ENCODE results near the gene ZBTB21.

ZBTB21 gene

GRCh38 chr21:41985662-41986416 lies 24.3 kb downstream of the ZBTB21 start:
- H3K36me3 ChIP-seq (ENCODE audit: insufficient read depth, low read length), result peaks cover 1% of the 10 kb centered on the region
- H3K9ac ChIP-seq (ENCODE audit: low read length), result no peak overlapping the region
- H3K27ac ChIP-seq (ENCODE audit: low read depth, low read length), result no peak overlapping the region
- H3K4me3 ChIP-seq (ENCODE audit: low read depth in 1 of 2, low read length in 2 of 2), result no peak overlapping the region
- no peaks in the 10 kb centered on the region for H3K4me1 ChIP-seq (ENCODE audit: insufficient read depth, low read length)
- H3K27me3 ChIP-seq (ENCODE audit: control insufficient read depth in 1 of 2, insufficient read depth in 2 of 2, low read length in 2 of 2), result no peaks in the 10 kb centered on the region
- H3K9me3 ChIP-seq (ENCODE audit: low read length), result no peaks in the 10 kb centered on the region

- peaks cover 3% of the 10 kb centered on the region for H3K9me3 ChIP-seq (ENCODE audit: low read length)
- no peaks in the 10 kb centered on the region for H3K27me3 ChIP-seq (ENCODE audit: control insufficient read depth in 1 of 2, insufficient read depth in 2 of 2, low read length in 2 of 2)
- H3K9ac ChIP-seq (ENCODE audit: low read length), result no peak overlapping the region
- H3K36me3 ChIP-seq (ENCODE audit: insufficient read depth, low read length), result no peaks in the 10 kb centered on the region
- no peak overlapping the region for H3K27ac ChIP-seq (ENCODE audit: low read depth, low read length)
- no peak overlapping the region for H3K4me3 ChIP-seq (ENCODE audit: low read depth in 1 of 2, low read length in 2 of 2)
- no peaks in the 10 kb centered on the region for H3K4me1 ChIP-seq (ENCODE audit: insufficient read depth, low read length)
Observed at GRCh38 chr21:41983229-41983628, 26.9 kb downstream of the ZBTB21 start.

DNA sequence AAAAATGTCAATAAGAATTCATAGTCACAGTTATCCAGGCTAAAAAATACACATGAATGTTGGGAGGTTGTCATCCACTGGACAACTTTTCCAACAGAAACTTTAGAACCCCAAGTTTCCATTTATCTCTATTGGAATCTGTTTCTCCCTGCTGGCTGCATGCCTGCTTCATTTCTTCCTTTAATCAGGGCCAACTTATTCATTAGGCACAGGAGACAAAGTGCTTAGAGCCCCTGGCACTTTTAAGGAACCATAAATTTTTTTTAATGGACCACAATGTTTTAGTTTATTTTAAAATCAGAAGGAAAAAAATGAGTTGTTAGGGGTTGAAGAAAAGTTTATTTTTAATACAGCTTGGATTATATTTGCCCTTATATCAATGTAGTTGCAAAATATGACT lies 29.6 kb downstream of the ZBTB21 start:
- Histone ChIP-seq H3K4me3 (ENCODE audit: low read depth in 1 of 2, low read length in 2 of 2) (no peak overlapping the region), H3K27ac (ENCODE audit: low read depth, low read length) (no peak overlapping the region), H3K4me1 (ENCODE audit: insufficient read depth, low read length) (no peaks in the 10 kb centered on the region), H3K9me3 (ENCODE audit: low read length) (peaks cover 3% of the 10 kb centered on the region), H3K9ac (ENCODE audit: low read length) (no peak overlapping the region), H3K27me3 (ENCODE audit: control insufficient read depth in 1 of 2, insufficient read depth in 2 of 2, low read length in 2 of 2) (no peaks in the 10 kb centered on the region), H3K36me3 (ENCODE audit: insufficient read depth, low read length) (no peaks in the 10 kb centered on the region)

DNA sequence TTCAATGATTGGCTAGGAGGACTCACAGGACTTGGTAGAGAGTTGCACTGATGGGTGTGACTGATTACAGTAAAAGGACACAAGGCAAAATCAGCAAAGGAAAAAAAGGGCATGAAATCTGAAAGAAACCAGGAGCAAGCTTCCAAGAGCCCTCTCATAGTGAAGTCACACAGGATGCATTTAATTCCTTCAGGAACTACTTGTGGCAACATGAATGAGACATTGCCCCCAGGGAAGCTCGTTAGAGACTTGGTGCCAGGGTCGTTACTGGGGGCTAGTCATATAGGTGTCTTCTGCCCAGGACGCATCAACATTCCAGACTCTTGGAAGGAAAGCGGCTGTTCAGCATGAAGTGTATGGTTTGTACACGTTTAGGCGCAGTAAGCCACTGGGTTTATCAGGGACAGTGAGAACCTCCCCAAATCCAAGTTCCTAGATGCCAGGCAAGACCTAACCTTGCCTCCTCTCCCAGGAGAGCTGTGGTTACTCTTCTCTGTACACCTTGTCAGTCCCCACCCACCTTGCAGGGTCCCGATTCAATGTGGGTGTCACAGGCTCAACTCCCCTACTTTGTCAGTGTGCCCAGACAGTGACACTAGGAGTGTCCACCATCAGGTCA lies 30.3 kb downstream of the ZBTB21 start:
- Histone ChIP-seq H3K4me3 (ENCODE audit: low read depth in 1 of 2, low read length in 2 of 2) (no peak overlapping the region), H3K27me3 (ENCODE audit: control insufficient read depth in 1 of 2, insufficient read depth in 2 of 2, low read length in 2 of 2) (no peaks in the 10 kb centered on the region), H3K36me3 (ENCODE audit: insufficient read depth, low read length) (no peaks in the 10 kb centered on the region), H3K4me1 (ENCODE audit: insufficient read depth, low read length) (no peaks in the 10 kb centered on the region), H3K9me3 (ENCODE audit: low read length) (peaks cover 3% of the 10 kb centered on the region), H3K9ac (ENCODE audit: low read length) (no peak overlapping the region), H3K27ac (ENCODE audit: low read depth, low read length) (no peak overlapping the region)

DNA sequence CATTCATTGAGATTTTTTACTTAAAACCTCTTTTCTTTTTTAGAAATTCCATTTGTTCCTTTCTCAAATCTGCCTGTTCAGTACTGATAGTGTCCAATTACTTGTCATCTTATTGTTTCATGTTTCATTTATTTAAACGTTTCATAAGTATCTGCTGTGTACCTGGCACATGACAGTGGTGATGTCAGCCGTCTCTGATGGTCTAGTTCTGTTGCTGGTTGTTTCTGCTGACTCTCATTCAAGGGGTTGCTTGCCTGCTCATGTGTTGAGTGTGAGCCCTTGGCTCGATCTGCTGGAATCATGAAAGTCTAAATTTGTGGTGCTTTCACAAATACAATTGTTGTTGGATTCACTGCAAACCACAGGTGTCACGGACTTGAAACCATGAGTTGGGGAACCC lies 30.8 kb downstream of the ZBTB21 start:
- Histone ChIP-seq H3K4me1 (ENCODE audit: insufficient read depth, low read length) (no peaks in the 10 kb centered on the region), H3K9ac (ENCODE audit: low read length) (no peak overlapping the region), H3K4me3 (ENCODE audit: low read depth in 1 of 2, low read length in 2 of 2) (no peak overlapping the region), H3K27ac (ENCODE audit: low read depth, low read length) (no peak overlapping the region), H3K36me3 (ENCODE audit: insufficient read depth, low read length) (no peaks in the 10 kb centered on the region), H3K27me3 (ENCODE audit: control insufficient read depth in 1 of 2, insufficient read depth in 2 of 2, low read length in 2 of 2) (no peaks in the 10 kb centered on the region), H3K9me3 (ENCODE audit: low read length) (peaks cover 3% of the 10 kb centered on the region)

DNA sequence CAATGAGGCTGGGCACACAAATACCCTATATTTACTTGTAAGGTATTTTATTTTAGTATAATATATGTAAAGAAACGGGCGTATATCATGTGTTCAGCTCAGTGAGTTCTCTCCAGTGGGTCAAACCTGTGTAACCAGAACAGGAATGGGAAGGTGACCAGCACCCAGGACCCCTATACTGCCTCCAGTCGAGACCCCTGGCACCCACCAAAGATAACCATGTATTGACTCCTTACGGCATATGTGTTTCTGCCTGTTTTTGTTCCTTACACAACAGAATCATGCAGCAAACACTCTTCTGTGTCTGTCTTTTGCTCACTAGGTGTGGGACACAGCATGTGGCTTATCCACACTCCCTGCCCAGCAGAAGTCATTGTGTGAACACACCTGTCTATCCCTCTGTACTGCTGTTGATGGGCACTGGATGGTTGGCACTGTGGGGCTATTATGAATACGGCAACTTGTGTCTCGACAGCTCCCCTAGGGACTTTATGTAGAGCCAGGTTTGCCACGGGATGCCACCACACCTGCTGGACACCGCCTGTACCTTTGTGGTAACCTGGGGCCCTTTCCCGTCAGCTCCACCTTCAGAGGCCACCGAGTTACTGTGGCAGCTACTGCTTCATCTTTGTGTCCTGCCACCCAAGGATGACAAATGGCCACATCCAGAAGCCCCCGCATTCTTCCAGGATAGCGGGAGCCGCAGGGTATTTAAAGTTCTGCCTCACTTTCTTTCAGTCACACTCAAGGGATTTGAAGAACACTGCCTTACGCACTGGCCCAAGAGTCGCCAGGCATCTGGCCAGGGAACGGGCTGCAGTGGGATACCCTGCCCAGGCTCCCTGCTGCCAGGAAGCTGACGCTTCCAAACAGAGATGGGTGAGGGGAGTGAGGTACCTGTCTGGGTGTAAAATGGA lies 32.9 kb downstream of the ZBTB21 start:
- peaks cover 3% of the 10 kb centered on the region for H3K9me3 ChIP-seq (ENCODE audit: low read length)
- no peak overlapping the region for H3K9ac ChIP-seq (ENCODE audit: low read length)
- H3K4me3 ChIP-seq (ENCODE audit: low read depth in 1 of 2, low read length in 2 of 2), result no peak overlapping the region
- H3K36me3 ChIP-seq (ENCODE audit: insufficient read depth, low read length), result no peaks in the 10 kb centered on the region
- H3K27me3 ChIP-seq (ENCODE audit: control insufficient read depth in 1 of 2, insufficient read depth in 2 of 2, low read length in 2 of 2), result no peaks in the 10 kb centered on the region
- no peak overlapping the region for H3K27ac ChIP-seq (ENCODE audit: low read depth, low read length)
- H3K4me1 ChIP-seq (ENCODE audit: insufficient read depth, low read length), result no peaks in the 10 kb centered on the region

GRCh38 chr21:41976611-41977010 lies 33.5 kb downstream of the ZBTB21 start:
- Histone ChIP-seq H3K27ac (ENCODE audit: low read depth, low read length) (no peak overlapping the region), H3K9me3 (ENCODE audit: low read length) (peaks cover 3% of the 10 kb centered on the region), H3K4me1 (ENCODE audit: insufficient read depth, low read length) (no peaks in the 10 kb centered on the region), H3K9ac (ENCODE audit: low read length) (no peak overlapping the region), H3K36me3 (ENCODE audit: insufficient read depth, low read length) (no peaks in the 10 kb centered on the region), H3K27me3 (ENCODE audit: control insufficient read depth in 1 of 2, insufficient read depth in 2 of 2, low read length in 2 of 2) (no peaks in the 10 kb centered on the region), H3K4me3 (ENCODE audit: low read depth in 1 of 2, low read length in 2 of 2) (no peak overlapping the region)

DNA sequence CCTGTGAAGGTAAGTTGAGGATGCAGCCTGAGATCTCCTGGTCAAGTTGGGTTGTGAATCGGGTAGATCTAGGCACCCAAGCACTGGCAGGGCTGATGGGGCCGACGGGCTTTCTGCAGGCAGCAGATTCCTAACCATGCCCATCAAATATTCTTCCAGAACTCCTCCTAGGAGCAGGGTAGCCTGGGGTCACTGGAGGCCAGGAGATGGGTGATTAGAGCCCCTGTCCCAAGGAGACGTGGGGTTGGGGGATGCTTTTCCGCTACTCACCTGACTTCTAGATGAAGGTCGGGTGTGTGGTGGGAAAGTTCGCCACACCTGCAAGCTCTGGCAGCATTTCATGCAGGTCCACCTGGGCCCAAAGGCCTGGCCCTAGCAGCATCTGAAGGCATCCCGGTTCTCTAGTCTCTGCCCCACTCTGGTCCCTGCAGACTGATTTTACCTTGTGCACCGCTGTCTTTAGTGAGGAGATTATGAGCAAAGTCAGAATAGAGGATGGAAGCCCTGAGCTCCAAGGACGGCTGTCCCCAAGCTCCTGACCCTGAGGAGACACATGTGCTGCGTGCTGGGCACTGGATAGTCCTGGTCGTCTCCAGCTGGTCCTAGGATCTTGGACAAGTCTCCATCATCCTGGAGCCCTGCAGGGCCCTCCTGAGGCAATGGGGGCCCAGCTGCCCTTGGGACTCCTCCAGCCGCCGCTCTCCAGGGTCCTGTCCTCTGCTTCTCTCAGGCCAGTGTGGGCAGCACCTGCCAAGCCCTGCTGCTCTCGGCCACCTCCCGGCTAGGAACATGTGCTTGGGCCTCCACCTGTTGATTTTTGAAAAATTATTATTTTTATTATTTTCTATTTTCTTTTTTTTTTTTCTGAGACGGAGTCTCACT lies 34.5 kb downstream of the ZBTB21 start:
- Histone ChIP-seq H3K27ac (ENCODE audit: low read depth, low read length) (no peak overlapping the region), H3K4me3 (ENCODE audit: low read depth in 1 of 2, low read length in 2 of 2) (no peak overlapping the region), H3K9me3 (ENCODE audit: low read length) (peaks cover 3% of the 10 kb centered on the region), H3K4me1 (ENCODE audit: insufficient read depth, low read length) (no peaks in the 10 kb centered on the region), H3K27me3 (ENCODE audit: control insufficient read depth in 1 of 2, insufficient read depth in 2 of 2, low read length in 2 of 2) (no peaks in the 10 kb centered on the region), H3K36me3 (ENCODE audit: insufficient read depth, low read length) (no peaks in the 10 kb centered on the region), H3K9ac (ENCODE audit: low read length) (no peak overlapping the region)

DNA sequence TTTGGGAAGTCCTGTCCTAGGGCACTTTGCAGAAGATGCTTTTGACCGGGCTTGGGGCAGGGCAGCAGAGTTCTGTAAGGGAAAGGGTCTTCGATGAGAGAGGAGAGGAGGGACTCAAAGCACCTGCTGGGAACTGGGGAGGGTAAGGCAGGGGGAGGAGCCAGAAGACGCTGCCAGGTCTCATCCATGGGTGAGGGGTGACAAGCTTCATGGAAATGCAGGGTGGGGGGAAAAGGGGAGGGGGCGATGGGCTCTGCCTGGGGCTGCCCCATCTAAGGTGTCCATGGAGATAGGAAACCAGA lies 35.5 kb downstream of the ZBTB21 start:
- H3K27me3 ChIP-seq (ENCODE audit: control insufficient read depth in 1 of 2, insufficient read depth in 2 of 2, low read length in 2 of 2), result no peaks in the 10 kb centered on the region
- peaks cover 3% of the 10 kb centered on the region for H3K9me3 ChIP-seq (ENCODE audit: low read length)
- H3K4me1 ChIP-seq (ENCODE audit: insufficient read depth, low read length), result no peaks in the 10 kb centered on the region
- H3K9ac ChIP-seq (ENCODE audit: low read length), result no peak overlapping the region
- no peak overlapping the region for H3K4me3 ChIP-seq (ENCODE audit: low read depth in 1 of 2, low read length in 2 of 2)
- H3K36me3 ChIP-seq (ENCODE audit: insufficient read depth, low read length), result no peaks in the 10 kb centered on the region
- H3K27ac ChIP-seq (ENCODE audit: low read depth, low read length), result no peak overlapping the region

- H3K9ac ChIP-seq (ENCODE audit: low read length), result no peak overlapping the region
- H3K4me3 ChIP-seq (ENCODE audit: low read depth in 1 of 2, low read length in 2 of 2), result no peak overlapping the region
Observed at GRCh38 chr21:41973861-41974751, 36.1 kb downstream of the ZBTB21 start.

More at GRCh38 chr21:41973861-41974751, 36.1 kb downstream of the ZBTB21 start:
- Histone ChIP-seq H3K4me1 (ENCODE audit: insufficient read depth, low read length) (no peaks in the 10 kb centered on the region), H3K36me3 (ENCODE audit: insufficient read depth, low read length) (no peaks in the 10 kb centered on the region), H3K27me3 (ENCODE audit: control insufficient read depth in 1 of 2, insufficient read depth in 2 of 2, low read length in 2 of 2) (no peaks in the 10 kb centered on the region), H3K27ac (ENCODE audit: low read depth, low read length) (no peak overlapping the region), H3K9me3 (ENCODE audit: low read length) (no peaks in the 10 kb centered on the region)
